Smooth muscle cell (in vitro differentiated cells): Measurements from ENCODE around the gene ZFYVE26. TPM values are rescaled to one million over a fixed set of nuclear protein-coding genes. Genes with fewer than 3 reads are reported as not detected.

Experiments used
- DNase-seq: peaks from one replicate; lab custom pipeline; 2025; ENCODE audit not compliant: unreplicated experiment; lab: John Stamatoyannopoulos, UW
- H2AFZ ChIP-seq: fragments of 200-600 bp; sonication (generic); 2 replicates; pipeline ENCODE4 v1.6.0; 2016; ENCODE audit warnings: antibody characterized with exemption, low read depth, mild to moderate bottlenecking
- H3F3A ChIP-seq: fragments of 200-600 bp; sonication (generic); 2 replicates; pipeline ENCODE4 v1.6.0; 2017; ENCODE audit warnings: antibody characterized with exemption, low read depth
- H3K27ac ChIP-seq: fragments of 200-600 bp; sonication (generic); 2 replicates; pipeline ENCODE4 v1.5.1; 2016; ENCODE audit warnings: low read depth, mild to moderate bottlenecking
- H3K27me3 ChIP-seq: fragments of 200-600 bp; sonication (generic); 2 replicates; pipeline ENCODE4 v1.6.1; 2016; ENCODE audit warnings: low read depth, mild to moderate bottlenecking
- H3K36me3 ChIP-seq: fragments of 200-600 bp; sonication (generic); 2 replicates; pipeline ENCODE4 v1.5.1; 2016; ENCODE audit warnings: low read depth
- H3K4me1 ChIP-seq: fragments of 200-600 bp; sonication (generic); 2 replicates; pipeline ENCODE4 v1.5.1; 2016; ENCODE audit warnings: low read depth
- H3K4me2 ChIP-seq: fragments of 200-600 bp; sonication (generic); 2 replicates; pipeline ENCODE4 v1.6.0; 2016; ENCODE audit warnings: mild to moderate bottlenecking
- H3K4me3 ChIP-seq: fragments of 200-600 bp; sonication (generic); 2 replicates; pipeline ENCODE4 v1.5.1; 2016; ENCODE audit warnings: mild to moderate bottlenecking
- H3K79me2 ChIP-seq: fragments of 200-600 bp; sonication (generic); 2 replicates; pipeline ENCODE4 v1.6.0; 2016; ENCODE audit warnings: low read depth, mild to moderate bottlenecking
- H3K9ac ChIP-seq: fragments of 200-600 bp; sonication (generic); 2 replicates; pipeline ENCODE4 v1.6.0; 2016; ENCODE audit warnings: low read depth
- H3K9me3 ChIP-seq: fragments of 200-600 bp; sonication (generic); replicated peaks from 2 replicates; pipeline ENCODE4 v1.5.1; 2016; ENCODE audit warnings: low read depth
- H4K20me1 ChIP-seq: fragments of 200-600 bp; sonication (generic); 2 replicates; pipeline ENCODE4 v1.6.0; 2016; ENCODE audit warnings: low read depth
- WGBS: methylation state at CpG from one replicate; pipeline ENCODE4 v1.1.7; 2016; ENCODE audit warnings: low lambda C conversion rate; 5-methylcytosine and 5-hydroxymethylcytosine counted together
- polyA plus RNA-seq: library from polyadenylated mRNA; unstranded; fragments of >200 nt; fragmentation: Nextera tagmentation; extraction: Ambion mirVana; gene quantifications from 2 replicates; pipeline ENCODE4 v1.2.1, GENCODE V29; 2016
- total RNA-seq: library from RNA; depleted of rRNA; stranded (reverse); fragments of >200 nt; gene quantifications from 2 replicates; pipeline ENCODE4 v1.2.3, GENCODE V29; 2014
- TF ChIP-seq, protein P1 (sequence below): fragments of 200-600 bp; sonication (generic); IDR thresholded peaks from 2 replicates; pipeline ENCODE4 v1.5.1; 2017; ENCODE audit warnings: borderline replicate concordance, mild to moderate bottlenecking, antibody characterized with exemption; ENCODE audit not compliant: insufficient read depth, poor library complexity, severe bottlenecking

Gene ZFYVE26
- total and polyA plus RNA-seq, 2 experiments from 2014 or later: 4.5 to 42.7 TPM

DNA sequence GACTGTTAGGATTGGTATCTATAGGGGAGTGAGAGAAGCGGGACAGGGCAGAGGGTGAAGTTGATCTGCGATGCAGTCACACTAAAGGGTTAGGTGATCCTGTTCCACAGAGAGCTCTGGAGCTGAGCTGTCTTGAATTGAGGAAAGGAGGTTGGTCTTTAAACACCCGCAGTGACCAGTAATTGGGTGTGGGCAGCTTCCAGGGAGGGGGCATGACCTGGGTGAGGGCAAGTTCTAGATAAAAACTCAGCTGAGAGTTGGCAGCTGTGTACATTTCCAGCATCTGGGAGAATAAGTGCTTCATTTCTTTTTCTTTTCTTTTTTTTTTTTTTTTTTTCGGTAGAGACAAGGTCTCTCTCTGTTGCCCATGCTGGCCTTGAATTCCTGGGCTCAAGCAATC is 79.6 kb downstream of the ZFYVE26 start:
- Histone ChIP-seq H3K79me2 (no peaks in the 10 kb centered on the region), H3K27ac (no peak overlapping the region), H3K9me3 (no peaks in the 10 kb centered on the region), H3K4me3 (no peak overlapping the region), H3K4me1 (no peaks in the 10 kb centered on the region), H3K9ac (no peak overlapping the region), H3K4me2 (no peak overlapping the region), H3K36me3 (no peaks in the 10 kb centered on the region), H3F3A (no peaks in the 10 kb centered on the region), H3K27me3 (peaks cover 3% of the 10 kb centered on the region), H2AFZ (no peak overlapping the region), H4K20me1 (no peaks in the 10 kb centered on the region)
- DNase-seq: no peak
- 94% methylated on average over 4 of the region's 4 CpGs for WGBS
- TF ChIP-seq, protein P1, sequence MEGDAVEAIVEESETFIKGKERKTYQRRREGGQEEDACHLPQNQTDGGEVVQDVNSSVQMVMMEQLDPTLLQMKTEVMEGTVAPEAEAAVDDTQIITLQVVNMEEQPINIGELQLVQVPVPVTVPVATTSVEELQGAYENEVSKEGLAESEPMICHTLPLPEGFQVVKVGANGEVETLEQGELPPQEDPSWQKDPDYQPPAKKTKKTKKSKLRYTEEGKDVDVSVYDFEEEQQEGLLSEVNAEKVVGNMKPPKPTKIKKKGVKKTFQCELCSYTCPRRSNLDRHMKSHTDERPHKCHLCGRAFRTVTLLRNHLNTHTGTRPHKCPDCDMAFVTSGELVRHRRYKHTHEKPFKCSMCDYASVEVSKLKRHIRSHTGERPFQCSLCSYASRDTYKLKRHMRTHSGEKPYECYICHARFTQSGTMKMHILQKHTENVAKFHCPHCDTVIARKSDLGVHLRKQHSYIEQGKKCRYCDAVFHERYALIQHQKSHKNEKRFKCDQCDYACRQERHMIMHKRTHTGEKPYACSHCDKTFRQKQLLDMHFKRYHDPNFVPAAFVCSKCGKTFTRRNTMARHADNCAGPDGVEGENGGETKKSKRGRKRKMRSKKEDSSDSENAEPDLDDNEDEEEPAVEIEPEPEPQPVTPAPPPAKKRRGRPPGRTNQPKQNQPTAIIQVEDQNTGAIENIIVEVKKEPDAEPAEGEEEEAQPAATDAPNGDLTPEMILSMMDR: no peak

DNA sequence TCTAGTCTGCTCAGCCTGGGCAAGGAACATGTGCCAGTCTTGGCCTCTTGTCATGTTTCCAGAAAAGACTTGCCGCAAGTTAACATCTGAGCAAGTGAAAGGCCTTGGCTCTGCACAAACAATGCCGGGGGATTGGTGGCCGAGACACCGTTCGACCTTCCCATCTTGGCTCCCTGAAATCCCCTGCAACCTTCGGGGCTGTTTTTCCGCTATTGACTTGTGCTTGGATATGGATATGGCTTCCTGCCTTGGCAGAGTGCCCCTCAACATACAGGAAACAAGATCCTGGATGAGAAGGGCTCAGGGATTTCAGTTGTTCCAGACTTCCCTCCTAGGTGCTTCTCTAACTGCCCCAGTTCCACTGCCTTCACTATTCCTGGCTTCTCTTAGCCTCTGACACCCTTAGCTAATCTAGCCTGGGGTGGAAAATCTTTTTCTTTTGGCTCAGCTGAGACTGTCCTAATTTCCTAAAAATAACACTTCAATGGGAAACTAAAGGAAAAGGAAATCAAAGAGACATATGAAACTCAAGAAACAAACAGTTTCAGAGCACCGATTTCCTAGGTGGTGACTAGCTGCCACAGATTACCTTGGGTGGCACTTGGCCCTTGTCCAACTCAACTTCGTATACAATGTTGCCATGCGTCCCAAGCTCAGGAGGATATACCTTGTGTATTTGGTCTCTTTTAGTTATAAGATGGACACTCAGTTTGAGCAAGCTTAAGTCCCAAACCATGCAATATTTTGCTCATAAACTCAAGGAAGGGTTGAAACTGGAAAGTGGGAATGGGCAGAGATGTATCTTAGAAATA is 80.8 kb downstream of the ZFYVE26 start:
- Histone ChIP-seq H3K9me3 (no peaks in the 10 kb centered on the region), H3K27me3 (no peaks in the 10 kb centered on the region), H3K79me2 (no peaks in the 10 kb centered on the region), H3K4me3 (no peak overlapping the region), H3K9ac (no peak overlapping the region), H3K36me3 (no peaks in the 10 kb centered on the region), H2AFZ (no peak overlapping the region), H3K4me1 (no peaks in the 10 kb centered on the region), H3K4me2 (no peak overlapping the region), H3F3A (no peaks in the 10 kb centered on the region), H4K20me1 (no peaks in the 10 kb centered on the region), H3K27ac (no peak overlapping the region)
- 95% methylated on average over 10 of the region's 10 CpGs for WGBS
- no peak for DNase-seq
- TF ChIP-seq, protein P1: no peak

DNA sequence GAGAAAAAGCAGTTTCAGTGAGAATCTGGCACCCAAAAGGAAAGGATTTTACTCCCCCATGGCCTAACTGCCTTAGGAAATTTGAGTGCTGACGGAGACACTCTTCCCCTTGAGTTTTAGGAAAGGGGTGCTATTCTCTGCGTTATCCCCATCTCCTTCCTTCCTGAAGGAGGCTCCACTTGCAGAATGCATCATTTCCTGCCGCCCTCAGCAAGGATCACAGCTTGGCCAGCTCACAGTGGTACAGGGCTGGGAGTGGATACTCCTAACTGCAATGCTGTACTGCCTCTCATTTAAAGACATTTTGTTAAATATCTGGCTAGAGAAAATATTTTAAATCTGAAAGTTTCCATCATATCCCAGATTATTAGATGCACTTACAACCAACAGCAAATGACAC is 81.7 kb downstream of the ZFYVE26 start:
- Histone ChIP-seq H3F3A (no peaks in the 10 kb centered on the region), H3K27ac (no peak overlapping the region), H3K27me3 (no peaks in the 10 kb centered on the region), H3K9me3 (no peaks in the 10 kb centered on the region), H3K79me2 (no peaks in the 10 kb centered on the region), H3K4me2 (no peak overlapping the region), H3K36me3 (no peaks in the 10 kb centered on the region), H4K20me1 (no peaks in the 10 kb centered on the region), H3K4me3 (no peak overlapping the region), H3K4me1 (no peaks in the 10 kb centered on the region), H3K9ac (no peak overlapping the region), H2AFZ (no peak overlapping the region)
- no peak for DNase-seq
- TF ChIP-seq, protein P1: no peak
- 68% methylated on average over 3 of the region's 3 CpGs for WGBS

DNA sequence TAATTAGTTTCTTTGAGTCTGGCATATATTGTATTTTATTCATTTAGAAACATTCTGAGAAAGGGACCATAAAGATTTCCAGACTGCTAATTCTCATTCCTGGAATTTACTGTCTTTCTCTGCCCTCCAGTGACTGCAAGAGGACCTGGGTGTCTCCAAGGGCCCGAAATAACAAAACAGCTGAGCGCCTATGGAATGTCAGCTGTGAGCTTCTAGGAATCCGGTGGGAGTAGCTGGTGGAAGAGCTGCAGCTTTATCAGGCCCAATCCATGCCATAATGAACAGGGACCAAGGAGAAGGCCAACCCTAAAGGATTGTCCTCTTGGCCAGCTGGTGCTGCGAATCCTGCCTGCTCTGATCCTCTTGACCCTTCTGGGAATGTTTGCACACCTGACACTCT is 82.8 kb downstream of the ZFYVE26 start:
- Histone ChIP-seq H3K4me1 (peaks cover 6% of the 10 kb centered on the region), H3K4me2 (no peak overlapping the region), H4K20me1 (no peaks in the 10 kb centered on the region), H2AFZ (no peak overlapping the region), H3K27me3 (no peaks in the 10 kb centered on the region), H3K79me2 (no peaks in the 10 kb centered on the region), H3K9ac (no peak overlapping the region), H3F3A (no peaks in the 10 kb centered on the region), H3K9me3 (no peaks in the 10 kb centered on the region), H3K36me3 (no peaks in the 10 kb centered on the region), H3K27ac (no peak overlapping the region), H3K4me3 (no peak overlapping the region)
- TF ChIP-seq, protein P1: no peak
- whole genome bisulfite sequencing: 81% methylated on average over 4 of the region's 4 CpGs
- no peak for DNase-seq
